Endodermal cell (in vitro differentiated cells): Measurements from ENCODE around the gene STUM. TPM values are rescaled to one million over a fixed set of nuclear protein-coding genes. Genes with fewer than 3 reads are reported as not detected.

Experiments
- DNase-seq: peaks from one replicate; pipeline ENCODE4 v3.0.0-alpha.2; 2017
- H3K27ac ChIP-seq: 2 replicates; pipeline ENCODE4 v1.5.1; 2013; ENCODE audit warnings: mild to moderate bottlenecking, low read depth, low read length, moderate library complexity
- H3K27me3 ChIP-seq: 2 replicates; pipeline ENCODE4 v1.6.1; 2013; ENCODE audit warnings: mild to moderate bottlenecking, low read length, moderate library complexity; ENCODE audit not compliant: insufficient read depth, control insufficient read depth, poor library complexity, severe bottlenecking
- H3K36me3 ChIP-seq: 2 replicates; pipeline ENCODE4 v1.7.0; 2013; ENCODE audit warnings: mild to moderate bottlenecking, low read length, moderate library complexity; ENCODE audit not compliant: control insufficient read depth, insufficient read depth
- H3K4me1 ChIP-seq: one replicate; pipeline ENCODE4 v1.7.0; 2013; ENCODE audit warnings: low read length; ENCODE audit not compliant: control insufficient read depth, insufficient read depth
- H3K4me3 ChIP-seq: 2 replicates; pipeline ENCODE4 v1.5.1; 2013; ENCODE audit warnings: mild to moderate bottlenecking, low read length, moderate library complexity
- H3K9ac ChIP-seq: 2 replicates; pipeline ENCODE4 v1.6.1; 2013; ENCODE audit warnings: mild to moderate bottlenecking, low read length, moderate library complexity; ENCODE audit not compliant: poor library complexity, severe bottlenecking; ENCODE audit errors: extremely low read depth
- H3K9me3 ChIP-seq: 2 replicates; pipeline ENCODE4 v1.6.1; 2013; ENCODE audit warnings: mild to moderate bottlenecking, low read length, moderate library complexity; ENCODE audit not compliant: control insufficient read depth
- H3K27ac Mint-ChIP-seq: 2 replicates; pipeline ENCODE4 v1.8.0; 2020; ENCODE audit warnings: mixed read lengths
- H3K27me3 Mint-ChIP-seq: 2 replicates; pipeline ENCODE4 v1.8.0; 2021; ENCODE audit warnings: mild to moderate bottlenecking, mixed read lengths; ENCODE audit not compliant: insufficient read depth
- H3K36me3 Mint-ChIP-seq: 2 replicates; pipeline ENCODE4 v1.8.0; 2020; ENCODE audit warnings: low read depth, mixed read lengths
- H3K4me1 Mint-ChIP-seq: 2 replicates; pipeline ENCODE4 v1.8.0; 2020; ENCODE audit warnings: mixed read lengths
- H3K4me3 Mint-ChIP-seq: 2 replicates; pipeline ENCODE4 v1.8.0; 2020; ENCODE audit warnings: mild to moderate bottlenecking, moderate library complexity, mixed read lengths
- H3K9me3 Mint-ChIP-seq: 2 replicates; pipeline ENCODE4 v1.8.0; 2020; ENCODE audit warnings: mild to moderate bottlenecking, mixed read lengths
- CTCF ChIP-seq: fragments of 200-600 bp; sonication (generic); conservative IDR thresholded peaks from 2 replicates; pipeline ENCODE4 v1.5.0; 2021; ENCODE audit warnings: antibody characterized with exemption, mild to moderate bottlenecking
- WGBS, 2 experiments: methylation state at CpG; one replicate each; pipeline versions ENCODE4 v1.1.5 to v1.1.7; 2013; ENCODE audit warnings: missing lambda C conversion rate in 2 of 2, mixed read lengths in 1 of 2; ENCODE audit not compliant: insufficient coverage in 1 of 2, insufficient read length in 1 of 2; 5-methylcytosine and 5-hydroxymethylcytosine counted together
- total RNA-seq, 2 donors: library from RNA; stranded (reverse); fragmentation: NEBNext Ultra II Directional in 1 of 2; extraction: Animal tissue kit (Norgen Biotek cat#: 25700) in 1 of 2; gene quantifications; 2 replicates in 1 of 2; 3 replicates in 1 of 2; pipeline ENCODE4 v1.2.1, GENCODE V29; 2021

STUM gene
- total RNA-seq, 2 donors from 2014 or later, result 0.04 to 0.20 TPM

GRCh38 chr1:226599636-226600238, 51.2 kb downstream of the STUM start:
- no peaks in the 10 kb centered on the region for H3K36me3 Mint-ChIP-seq
- Histone ChIP-seq H3K27me3 (no peaks in the 10 kb centered on the region), H3K36me3 (no peaks in the 10 kb centered on the region), H3K27ac (no peak overlapping the region), H3K4me3 (no peak overlapping the region), H3K9me3 (peaks cover 10% of the 10 kb centered on the region), H3K4me1 (peaks cover 6% of the 10 kb centered on the region), H3K9ac (no peak overlapping the region)
- no peak overlapping the region for H3K4me3 Mint-ChIP-seq
- H3K9me3 Mint-ChIP-seq, result peaks cover 15% of the 10 kb centered on the region
- H3K27ac Mint-ChIP-seq, result no peak overlapping the region
- H3K4me1 Mint-ChIP-seq, result peaks cover 12% of the 10 kb centered on the region
- no peak for TF ChIP-seq CTCF
- no peak for DNase-seq
- peaks cover 10% of the 10 kb centered on the region for H3K27me3 Mint-ChIP-seq

- Histone ChIP-seq H3K4me1 (peaks cover 6% of the 10 kb centered on the region), H3K27ac (no peak overlapping the region), H3K27me3 (no peaks in the 10 kb centered on the region), H3K9me3 (peaks cover 9% of the 10 kb centered on the region), H3K4me3 (no peak overlapping the region), H3K36me3 (no peaks in the 10 kb centered on the region), H3K9ac (no peak overlapping the region)
- no peak overlapping the region for H3K27ac Mint-ChIP-seq
- no peaks in the 10 kb centered on the region for H3K36me3 Mint-ChIP-seq
- DNase-seq, result no peak
- 88 to 93% methylated on average over 4 of the region's 4 CpGs for WGBS, 2 experiments
- TF ChIP-seq CTCF, result no peak
- H3K4me3 Mint-ChIP-seq, result no peak overlapping the region
- peaks cover 8% of the 10 kb centered on the region for H3K27me3 Mint-ChIP-seq
- H3K9me3 Mint-ChIP-seq, result peaks cover 10% of the 10 kb centered on the region
- H3K4me1 Mint-ChIP-seq, result peaks cover 17% of the 10 kb centered on the region
Observed at GRCh38 chr1:226600254-226600653, 51.7 kb downstream of the STUM start.

- Mint-ChIP-seq H3K27ac (no peak overlapping the region), H3K4me3 (no peak overlapping the region), H3K27me3 (peaks cover 4% of the 10 kb centered on the region), H3K9me3 (no peaks in the 10 kb centered on the region), H3K36me3 (no peaks in the 10 kb centered on the region), H3K4me1 (peaks cover 20% of the 10 kb centered on the region)
- no peak for DNase-seq
- no peaks in the 10 kb centered on the region for H3K36me3 ChIP-seq
- TF ChIP-seq CTCF, result no peak
- no peaks in the 10 kb centered on the region for H3K9me3 ChIP-seq
- no peak overlapping the region for H3K4me3 ChIP-seq
- no peak overlapping the region for H3K9ac ChIP-seq
- H3K27ac ChIP-seq, result no peak overlapping the region
- H3K4me1 ChIP-seq, result peaks cover 6% of the 10 kb centered on the region
- 88 to 100% methylated on average over 3 to 9 of the region's 9 CpGs for WGBS, 2 experiments
- H3K27me3 ChIP-seq, result no peaks in the 10 kb centered on the region
Observed at GRCh38 chr1:226601456-226601855, 52.9 kb downstream of the STUM start.
